ENCODE results near the gene KNCN.
A peak's percentile ranks its signal among the peaks of the same experiment; 100 is the strongest.

Gene KNCN

GRCh38 chr1:46543382-46543760 is 8.1 kb downstream of the KNCN start:
- DNase-seq: no peak

GRCh38 chr1:46539972-46540371 is 11.5 kb downstream of the KNCN start:
- peak; percentile 75 for DNase-seq

DNA sequence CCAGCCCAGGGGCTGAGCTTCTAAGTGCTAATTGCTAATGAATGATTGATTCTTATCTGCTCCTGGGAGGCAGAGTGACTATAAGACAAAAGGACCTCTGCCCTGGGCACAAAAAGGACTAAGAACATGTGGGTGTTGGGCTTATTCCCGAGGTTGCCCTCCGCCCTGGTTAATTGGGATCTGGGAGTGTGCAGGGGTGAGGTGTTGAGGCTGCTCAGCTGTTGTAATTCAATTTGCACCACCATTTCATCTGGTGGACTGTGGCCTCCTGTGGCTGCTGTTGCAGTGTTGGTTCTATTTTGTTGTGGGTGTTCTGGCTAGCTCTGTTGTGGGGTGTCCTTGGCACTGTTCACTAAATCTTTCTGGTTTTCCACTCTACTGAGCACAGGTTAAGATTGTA is 13.3 kb downstream of the KNCN start:
- no peak for DNase-seq

- no peak for DNase-seq
Observed at GRCh38 chr1:46537651-46538050, 13.8 kb downstream of the KNCN start.

DNA sequence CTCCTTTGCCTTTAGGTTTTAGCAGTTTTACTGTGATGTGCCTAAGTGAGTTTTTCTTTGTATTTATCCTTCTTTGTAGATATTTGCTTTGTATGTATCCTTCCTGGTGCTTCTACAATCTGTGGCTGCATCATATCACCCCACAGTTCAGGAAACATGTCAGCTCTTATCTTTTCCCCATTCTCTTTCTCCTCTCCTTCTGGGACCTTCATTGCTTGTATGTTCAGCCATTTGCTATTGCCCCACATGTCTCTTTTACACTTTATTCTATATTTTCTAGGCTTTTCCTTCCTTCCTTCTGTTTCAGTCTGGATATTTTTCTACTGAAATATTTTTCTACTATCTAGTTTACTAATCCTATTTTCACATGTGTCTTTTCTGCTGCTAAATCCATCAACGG is 14.9 kb downstream of the KNCN start:
- DNase-seq: no peak

- DNase-seq: no peak
Observed at GRCh38 chr1:46535063-46535462, 16.4 kb downstream of the KNCN start.

DNA sequence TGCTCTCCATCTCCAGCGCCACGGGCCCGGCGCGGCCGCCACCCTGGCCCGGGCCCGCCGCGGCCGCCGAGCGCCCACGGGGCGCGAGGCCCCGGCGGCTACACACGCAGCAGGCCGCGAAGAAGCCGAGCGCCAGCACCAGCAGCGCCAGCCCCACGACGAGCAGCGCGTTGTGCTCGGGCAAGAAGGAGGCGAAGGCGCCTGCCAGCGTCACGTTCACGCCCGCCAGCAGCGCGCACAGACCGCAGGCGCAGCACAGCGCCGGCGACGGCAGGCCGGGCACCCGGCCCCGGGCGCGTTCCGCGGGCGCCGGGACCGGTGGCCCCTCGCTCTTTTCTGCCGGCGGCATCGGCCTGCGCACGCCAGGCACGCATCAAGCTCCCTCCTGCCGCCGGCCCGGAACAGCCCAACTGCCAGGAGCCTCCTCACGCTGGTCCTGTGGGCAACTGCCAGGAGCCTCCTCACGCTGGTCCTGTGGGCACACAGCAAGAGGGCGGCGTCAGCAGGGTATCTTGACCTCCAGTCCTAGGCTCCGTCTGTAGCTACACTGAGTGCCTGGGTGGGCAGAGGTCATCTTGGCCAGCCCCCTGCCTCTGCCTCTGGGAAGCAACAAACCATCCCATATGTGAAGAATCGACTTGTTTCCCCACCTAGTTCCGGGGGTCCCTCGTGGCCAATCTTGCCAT is 18.1 kb downstream of the KNCN start:
- DNase-seq: peak; percentile 24

DNA sequence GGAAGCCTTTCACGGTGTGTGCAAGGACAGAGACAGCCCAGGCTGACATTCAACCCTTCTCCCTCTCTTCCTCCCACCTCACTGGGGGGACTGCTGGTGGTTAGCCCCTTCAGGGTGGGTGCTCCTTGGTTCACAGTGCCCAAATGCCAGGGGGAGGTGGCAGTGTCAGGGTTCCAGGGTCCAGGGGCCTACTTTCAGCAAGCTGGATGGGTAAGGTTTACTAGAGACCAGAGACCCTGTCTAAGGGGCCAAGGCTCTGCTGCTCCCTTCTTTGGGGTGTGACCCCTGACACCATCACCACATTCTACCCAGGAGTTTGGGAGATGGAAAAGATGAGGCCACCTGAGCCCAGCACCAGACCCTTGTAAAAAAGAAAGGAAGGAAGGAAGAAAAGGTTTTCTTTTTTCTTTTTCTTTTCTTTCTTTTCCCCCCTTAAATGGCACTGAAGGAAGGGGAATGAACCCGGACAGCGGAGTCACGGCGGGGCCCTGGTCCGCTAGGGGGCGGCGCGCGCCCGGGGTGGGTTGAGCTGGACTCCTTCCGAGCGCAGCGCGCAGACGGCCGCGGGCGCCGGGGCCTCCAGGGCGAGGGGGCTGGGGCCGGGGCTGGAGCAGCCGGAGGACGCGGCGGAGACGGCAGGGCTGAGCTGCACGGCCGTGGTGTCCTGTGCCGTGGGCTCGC is 18.8 kb downstream of the KNCN start:
- DNase-seq: peak; percentile 50

GRCh38 chr1:46532095-46532494 is 19.4 kb downstream of the KNCN start:
- no peak for DNase-seq

DNA sequence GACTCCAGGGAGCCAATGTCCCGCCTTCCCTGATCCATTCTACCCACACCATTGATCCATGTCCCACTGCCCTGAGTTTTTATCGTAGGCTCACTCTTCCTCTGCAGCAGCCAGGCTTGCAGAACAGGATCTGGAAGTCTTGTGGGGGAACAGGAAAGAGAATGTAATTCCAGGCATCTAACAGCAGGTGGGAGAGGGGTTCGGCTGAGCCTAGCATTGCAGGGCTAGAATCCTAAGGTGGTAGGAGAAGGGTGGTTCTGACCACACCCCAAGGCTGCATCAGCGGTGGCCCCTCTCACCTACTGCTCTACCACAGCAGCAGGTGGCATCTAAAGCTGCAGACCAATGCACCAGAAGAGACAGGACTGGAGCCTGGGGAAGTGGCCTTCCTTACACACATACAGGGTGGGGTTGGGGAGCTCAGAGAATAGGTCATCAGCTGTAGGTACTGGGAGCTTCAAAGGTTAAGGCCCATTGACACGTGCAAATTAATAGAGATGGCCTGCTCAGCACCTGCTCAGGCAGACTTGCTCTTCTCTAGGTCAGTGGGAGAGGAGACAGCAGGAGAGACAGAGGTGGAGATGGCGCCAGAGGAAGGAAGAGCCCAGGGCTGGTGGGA is 20.5 kb downstream of the KNCN start:
- DNase-seq: no peak

GRCh38 chr1:46530311-46530710 is 21.1 kb downstream of the KNCN start:
- DNase-seq: no peak

- DNase-seq: no peak
Observed at GRCh38 chr1:46529031-46529630, 22.3 kb downstream of the KNCN start.

GRCh38 chr1:46528297-46528955 is 23.0 kb downstream of the KNCN start:
- DNase-seq: peak; percentile 39

GRCh38 chr1:46527474-46528296 is 23.8 kb downstream of the KNCN start:
- DNase-seq: peak; percentile 71

GRCh38 chr1:46526691-46527291 is 24.7 kb downstream of the KNCN start:
- no peak for DNase-seq

- no peak for DNase-seq
Observed at GRCh38 chr1:46526013-46526690, 25.3 kb downstream of the KNCN start.

DNA sequence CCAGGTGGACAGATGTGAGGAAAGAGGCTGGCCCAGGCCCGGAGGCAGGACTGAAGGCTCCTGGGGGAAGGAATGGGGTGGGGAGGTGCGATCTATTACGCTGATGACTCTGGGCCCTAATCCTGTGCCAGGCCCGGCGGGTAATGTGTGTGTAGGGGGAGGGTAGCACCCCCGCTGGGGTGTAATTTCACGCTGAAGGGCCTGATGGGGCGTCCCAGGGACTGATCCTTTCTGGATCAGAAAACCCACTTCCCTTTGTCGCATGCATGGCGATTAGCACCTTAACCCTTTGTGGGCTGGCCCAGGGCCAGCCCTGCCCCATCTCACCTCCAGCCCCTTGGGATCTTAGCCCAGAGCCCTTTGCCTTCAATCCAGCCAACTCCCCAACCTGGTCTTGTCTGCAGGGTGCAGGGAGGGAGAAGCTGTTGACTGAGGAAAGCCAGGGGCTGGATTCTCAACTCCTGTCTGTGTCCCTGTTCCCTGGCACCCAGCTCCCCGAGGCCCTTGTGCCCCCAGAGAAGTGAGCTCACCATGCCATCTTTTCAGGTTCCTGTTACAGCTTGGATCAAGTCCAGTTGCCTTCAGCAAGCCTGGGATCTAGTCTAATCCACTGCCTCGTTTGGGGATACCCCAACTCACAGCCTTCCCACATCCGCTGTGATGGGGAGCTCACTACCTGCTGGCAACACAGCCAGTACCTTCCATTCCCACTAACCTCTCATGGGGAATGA is 26.0 kb downstream of the KNCN start:
- no peak for DNase-seq

- DNase-seq: no peak
Observed at GRCh38 chr1:46524843-46525242, 26.6 kb downstream of the KNCN start.

GRCh38 chr1:46523496-46524353 is 27.7 kb downstream of the KNCN start:
- no peak for DNase-seq

DNA sequence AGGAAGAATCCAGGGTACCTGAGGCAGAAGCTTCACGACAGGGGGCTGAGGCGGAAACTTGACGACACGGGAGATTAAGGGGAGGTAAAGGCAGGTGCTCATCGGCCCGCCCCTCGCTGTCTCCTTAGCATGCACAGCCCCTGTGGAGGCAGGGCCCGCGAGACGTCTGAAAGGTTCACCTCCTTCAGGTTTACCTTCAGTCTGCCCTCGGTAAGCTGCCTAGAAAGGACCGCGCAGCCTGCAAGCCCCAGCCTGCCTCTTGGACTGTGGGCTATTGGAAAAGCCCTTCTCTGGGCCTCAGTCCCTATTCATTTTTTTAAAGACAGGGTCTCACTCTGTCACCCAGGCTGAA is 28.5 kb downstream of the KNCN start:
- no peak for DNase-seq

Measured in fibroblast of upper back skin (primary cell).